A673 (cell line): ENCODE data around the gene NUBP1.

Source experiments
- EZH2 ChIP-seq: fragments of 200-600 bp; sonication (generic); IDR thresholded peaks from 2 replicates; pipeline ENCODE4 v1.6.1; 2017; ENCODE audit warnings: borderline replicate concordance, low read depth, mild to moderate bottlenecking, mixed read lengths, antibody characterized with exemption, low read length; ENCODE audit not compliant: poor library complexity, severe bottlenecking
- TF ChIP-seq, protein P1 (sequence below): fragments of 300-800, 200-600 bp; sonication (generic); conservative IDR thresholded peaks from 2 replicates; pipeline ENCODE4 v1.5.1; 2017; ENCODE audit warnings: low read depth, mild to moderate bottlenecking, antibody characterized with exemption, low read length, moderate library complexity, mixed read lengths

DNA sequence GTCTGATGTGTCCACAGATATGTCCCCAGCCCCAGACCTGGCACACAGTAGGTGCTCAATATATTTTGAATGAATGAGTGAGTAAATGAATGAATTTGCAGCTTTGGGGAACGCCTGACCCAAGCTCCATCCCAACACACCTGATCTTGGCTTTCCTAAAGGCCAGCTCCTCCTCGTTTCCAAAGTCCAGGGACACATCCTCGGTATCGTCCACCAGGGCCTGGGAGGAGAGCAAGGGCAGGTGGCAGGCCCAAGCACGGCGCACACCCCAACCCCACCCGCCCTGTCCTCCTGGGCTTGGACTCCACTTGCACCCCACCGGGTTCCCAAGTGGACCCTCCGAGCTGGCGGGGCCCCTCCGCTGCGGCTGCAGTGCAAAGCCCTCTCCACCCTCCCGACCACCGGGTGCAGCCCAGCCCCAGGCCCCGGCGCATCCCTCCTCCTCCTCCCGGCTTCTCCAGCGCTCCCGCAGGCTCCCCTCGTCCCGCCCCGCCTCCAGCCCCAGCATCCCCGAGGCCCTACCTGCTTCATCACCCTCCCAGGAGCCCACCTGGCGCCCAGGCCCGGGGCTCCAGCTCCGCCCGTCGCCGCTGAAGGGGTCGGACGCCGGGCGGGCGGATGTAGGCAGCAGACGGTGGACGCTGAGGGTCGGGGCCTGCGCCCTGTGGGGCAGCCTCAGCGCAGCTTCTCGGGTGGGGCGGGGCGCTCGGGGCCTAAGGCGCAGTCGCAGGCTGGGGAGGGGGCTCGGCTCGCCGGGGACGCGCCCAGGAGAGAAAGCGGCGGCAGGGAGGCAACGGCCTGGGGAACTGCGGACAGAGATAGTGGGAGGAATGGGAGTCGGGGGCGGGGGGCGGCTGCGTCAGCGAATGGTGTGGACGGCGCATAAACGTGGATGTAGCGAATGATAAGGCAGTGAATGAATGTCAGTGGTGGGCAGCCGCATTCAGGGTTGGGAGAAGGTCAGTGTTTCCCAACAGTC is 74.6 kb downstream of the NUBP1 start, which contains the start of gene TVP23A:
- TF ChIP-seq, protein P1, sequence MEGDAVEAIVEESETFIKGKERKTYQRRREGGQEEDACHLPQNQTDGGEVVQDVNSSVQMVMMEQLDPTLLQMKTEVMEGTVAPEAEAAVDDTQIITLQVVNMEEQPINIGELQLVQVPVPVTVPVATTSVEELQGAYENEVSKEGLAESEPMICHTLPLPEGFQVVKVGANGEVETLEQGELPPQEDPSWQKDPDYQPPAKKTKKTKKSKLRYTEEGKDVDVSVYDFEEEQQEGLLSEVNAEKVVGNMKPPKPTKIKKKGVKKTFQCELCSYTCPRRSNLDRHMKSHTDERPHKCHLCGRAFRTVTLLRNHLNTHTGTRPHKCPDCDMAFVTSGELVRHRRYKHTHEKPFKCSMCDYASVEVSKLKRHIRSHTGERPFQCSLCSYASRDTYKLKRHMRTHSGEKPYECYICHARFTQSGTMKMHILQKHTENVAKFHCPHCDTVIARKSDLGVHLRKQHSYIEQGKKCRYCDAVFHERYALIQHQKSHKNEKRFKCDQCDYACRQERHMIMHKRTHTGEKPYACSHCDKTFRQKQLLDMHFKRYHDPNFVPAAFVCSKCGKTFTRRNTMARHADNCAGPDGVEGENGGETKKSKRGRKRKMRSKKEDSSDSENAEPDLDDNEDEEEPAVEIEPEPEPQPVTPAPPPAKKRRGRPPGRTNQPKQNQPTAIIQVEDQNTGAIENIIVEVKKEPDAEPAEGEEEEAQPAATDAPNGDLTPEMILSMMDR, result no peak
- peak; percentile 53 for TF ChIP-seq EZH2
